Lower leg skin (tissue), 4 donors: ENCODE results near the gene BMP2K. TPM values are rescaled to one million over a fixed set of nuclear protein-coding genes. Genes with fewer than 3 reads are reported as not detected.

Experiments
- DNase-seq, 2 donors: peaks; one replicate each; pipeline ENCODE4 v3.0.0-alpha.2; 2019; ENCODE audit warnings: low spot score in 2 of 2
- H3K4me3 ChIP-seq: fragments of 200-600 bp; sonication (generic); 2 replicates; pipeline ENCODE4 v1.5.1; 2017; ENCODE audit warnings: mild to moderate bottlenecking, low read depth; ENCODE audit not compliant: poor library complexity, severe bottlenecking
- POLR2A ChIP-seq, 2 donors: fragments of 450-650 bp; IDR thresholded peaks; one replicate each; pipeline ENCODE4 v1.6.1; 2016 to 2017; ENCODE audit warnings: antibody characterized with exemption in 2 of 2, mild to moderate bottlenecking in 1 of 2, moderate library complexity in 1 of 2
- WGBS, 2 donors: methylation state at CpG; one replicate each; pipeline ENCODE4 v1.1.5; 2018; 5-methylcytosine and 5-hydroxymethylcytosine counted together
- intact Hi-C: fragments of 100-400 bp; cut with DNase I; formaldehyde crosslinking; loops from one replicate; pipeline ENCODE4 v1.15.0; 2023; ENCODE audit warnings: low total_unique reads
- total RNA-seq, 4 donors: library from RNA; depleted of rRNA; stranded (reverse); fragments of >200 nt; gene quantifications; one replicate each; pipeline ENCODE4 v1.1.0, GENCODE V29; 2016
- TF ChIP-seq, protein P1 (sequence below), 3 donors: fragments of 450-650 bp; IDR thresholded peaks; one replicate each; pipeline ENCODE4 v1.5.1; 2016; ENCODE audit warnings: antibody characterized with exemption in 3 of 3, mild to moderate bottlenecking in 3 of 3, moderate library complexity in 2 of 3

The BMP2K gene
- total RNA-seq, 4 donors from 2014 or later = 19.0 to 31.4 (median 25.8) TPM

DNA sequence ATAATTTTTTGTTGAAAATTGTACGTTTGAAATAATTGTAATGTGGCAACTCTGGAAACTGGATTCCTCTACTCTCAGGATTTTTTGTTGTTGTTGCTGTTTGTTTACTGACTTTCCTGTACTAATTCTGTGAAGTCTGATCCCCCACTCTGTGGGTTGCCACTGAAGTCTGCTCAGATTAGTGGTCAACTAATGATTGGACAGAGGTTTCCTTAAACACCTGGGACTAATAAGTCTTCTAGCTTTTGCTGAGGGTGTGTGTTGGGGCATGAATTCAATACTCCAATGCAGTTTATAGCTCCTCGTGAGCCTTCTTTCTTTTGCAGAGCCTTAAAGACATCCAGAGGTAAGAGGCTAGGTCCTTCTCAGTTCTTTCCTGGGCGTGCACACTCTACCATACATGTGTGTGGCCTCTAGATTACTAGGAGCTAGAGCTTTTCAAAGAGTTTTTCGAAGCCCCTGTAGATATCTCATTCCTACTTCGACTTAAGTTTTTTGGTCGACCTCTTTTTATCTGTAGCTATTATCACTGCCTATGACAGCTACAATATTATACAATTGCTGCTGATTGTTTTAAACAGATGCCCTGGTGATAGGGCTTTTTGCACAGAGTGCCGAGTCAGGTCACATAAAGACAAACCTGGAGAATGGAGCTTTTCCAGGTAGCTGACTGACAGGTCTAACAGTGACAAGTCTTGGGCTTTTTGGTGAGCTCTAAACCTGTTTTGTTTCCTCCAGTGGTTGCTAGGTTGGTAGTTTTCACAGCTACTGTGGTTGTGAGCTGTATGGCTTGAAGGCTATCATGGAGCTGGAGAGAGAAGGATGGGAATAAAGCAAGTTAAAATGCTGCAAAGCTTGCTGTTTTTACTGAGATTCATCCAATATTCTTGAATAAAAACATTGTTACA is 34.0 kb downstream of the BMP2K start:
- 85% methylated on average over 7 of the region's 7 CpGs for WGBS, 2 donors
- no peak overlapping the region for H3K4me3 ChIP-seq
- DNase-seq = no peak
- intact Hi-C loops = no loop called here
- no peak for TF ChIP-seq POLR2A (IDR thresholded peaks at IDR 0.05)
- TF ChIP-seq, protein P1, sequence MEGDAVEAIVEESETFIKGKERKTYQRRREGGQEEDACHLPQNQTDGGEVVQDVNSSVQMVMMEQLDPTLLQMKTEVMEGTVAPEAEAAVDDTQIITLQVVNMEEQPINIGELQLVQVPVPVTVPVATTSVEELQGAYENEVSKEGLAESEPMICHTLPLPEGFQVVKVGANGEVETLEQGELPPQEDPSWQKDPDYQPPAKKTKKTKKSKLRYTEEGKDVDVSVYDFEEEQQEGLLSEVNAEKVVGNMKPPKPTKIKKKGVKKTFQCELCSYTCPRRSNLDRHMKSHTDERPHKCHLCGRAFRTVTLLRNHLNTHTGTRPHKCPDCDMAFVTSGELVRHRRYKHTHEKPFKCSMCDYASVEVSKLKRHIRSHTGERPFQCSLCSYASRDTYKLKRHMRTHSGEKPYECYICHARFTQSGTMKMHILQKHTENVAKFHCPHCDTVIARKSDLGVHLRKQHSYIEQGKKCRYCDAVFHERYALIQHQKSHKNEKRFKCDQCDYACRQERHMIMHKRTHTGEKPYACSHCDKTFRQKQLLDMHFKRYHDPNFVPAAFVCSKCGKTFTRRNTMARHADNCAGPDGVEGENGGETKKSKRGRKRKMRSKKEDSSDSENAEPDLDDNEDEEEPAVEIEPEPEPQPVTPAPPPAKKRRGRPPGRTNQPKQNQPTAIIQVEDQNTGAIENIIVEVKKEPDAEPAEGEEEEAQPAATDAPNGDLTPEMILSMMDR (IDR thresholded peaks at IDR 0.05) = no peak

GRCh38 chr4:78811034-78811433 is 34.9 kb downstream of the BMP2K start:
- WGBS, 2 donors = 95 to 97% methylated on average over 2 of the region's 2 CpGs
- no peak for DNase-seq
- intact Hi-C loops = no loop called here
- H3K4me3 ChIP-seq = no peak overlapping the region
- no peak for TF ChIP-seq POLR2A (IDR thresholded peaks at IDR 0.05)
- TF ChIP-seq, protein P1 (IDR thresholded peaks at IDR 0.05) = no peak

GRCh38 chr4:78818530-78819079 is 42.5 kb downstream of the BMP2K start:
- 92 to 95% methylated on average over 4 of the region's 4 CpGs for WGBS, 2 donors
- TF ChIP-seq POLR2A (IDR thresholded peaks at IDR 0.05) = no peak
- TF ChIP-seq, protein P1 (IDR thresholded peaks at IDR 0.05) = no peak
- H3K4me3 ChIP-seq = no peak overlapping the region
- intact Hi-C loops = no loop called here
- no peak for DNase-seq

- 96 to 98% methylated on average over 1 of the region's 1 CpG for WGBS, 2 donors
- DNase-seq = no peak
- H3K4me3 ChIP-seq = no peak overlapping the region
- TF ChIP-seq POLR2A (IDR thresholded peaks at IDR 0.05) = no peak
- TF ChIP-seq, protein P1 (IDR thresholded peaks at IDR 0.05) = no peak
- intact Hi-C loops = no loop called here
Measured at GRCh38 chr4:78824001-78824400, 47.9 kb downstream of the BMP2K start.

DNA sequence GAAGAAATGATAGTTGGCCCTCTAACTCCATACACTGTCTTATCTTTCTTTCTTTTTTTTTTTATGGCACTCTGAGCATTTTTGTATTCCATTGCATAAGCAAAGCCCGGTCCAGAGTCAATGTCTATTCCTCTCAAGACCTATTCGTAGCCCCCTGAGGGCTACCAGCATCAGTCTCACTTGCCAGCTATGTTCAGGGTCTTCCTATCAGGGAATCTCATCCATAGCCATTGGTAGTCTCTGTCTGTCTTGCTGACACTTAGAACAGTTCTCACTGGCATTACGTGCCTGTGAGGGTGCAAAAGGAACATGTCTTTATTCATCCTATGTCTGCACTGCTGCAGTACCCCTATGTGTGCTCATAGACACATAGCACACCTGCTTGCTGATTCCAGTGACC is 51.0 kb downstream of the BMP2K start:
- TF ChIP-seq, protein P1 (IDR thresholded peaks at IDR 0.05) = no peak
- no peak for TF ChIP-seq POLR2A (IDR thresholded peaks at IDR 0.05)
- no peak overlapping the region for H3K4me3 ChIP-seq
- WGBS, 2 donors = 97 to 98% methylated on average over 3 of the region's 3 CpGs
- no peak for DNase-seq
- intact Hi-C loops = no loop called here
